Measurements from ENCODE around the gene LRP8. TPM values are rescaled to one million over a fixed set of nuclear protein-coding genes. Genes with fewer than 3 reads are reported as not detected.

LRP8 gene
- total RNA-seq, 2 experiments from 2014 or later, result 51.8 to 56.6 TPM

GRCh38 chr1:53352561-53352960, 24.7 kb upstream of the LRP8 start:
- no peaks in the 10 kb centered on the region for H3K36me3 Mint-ChIP-seq (ENCODE audit: low read depth)
- DNase-seq, result no peak
- CTCF ChIA-PET, result no interaction called here
- POLR2A ChIA-PET, result no interaction called here
- H3K27me3 Mint-ChIP-seq, result peaks cover 16% of the 10 kb centered on the region
- H3K9me3 Mint-ChIP-seq, result peaks cover 4% of the 10 kb centered on the region
- no peak overlapping the region for H3K27ac Mint-ChIP-seq
- H3K4me1 Mint-ChIP-seq, result no peaks in the 10 kb centered on the region
- H3K4me3 Mint-ChIP-seq, result no peak overlapping the region

DNA sequence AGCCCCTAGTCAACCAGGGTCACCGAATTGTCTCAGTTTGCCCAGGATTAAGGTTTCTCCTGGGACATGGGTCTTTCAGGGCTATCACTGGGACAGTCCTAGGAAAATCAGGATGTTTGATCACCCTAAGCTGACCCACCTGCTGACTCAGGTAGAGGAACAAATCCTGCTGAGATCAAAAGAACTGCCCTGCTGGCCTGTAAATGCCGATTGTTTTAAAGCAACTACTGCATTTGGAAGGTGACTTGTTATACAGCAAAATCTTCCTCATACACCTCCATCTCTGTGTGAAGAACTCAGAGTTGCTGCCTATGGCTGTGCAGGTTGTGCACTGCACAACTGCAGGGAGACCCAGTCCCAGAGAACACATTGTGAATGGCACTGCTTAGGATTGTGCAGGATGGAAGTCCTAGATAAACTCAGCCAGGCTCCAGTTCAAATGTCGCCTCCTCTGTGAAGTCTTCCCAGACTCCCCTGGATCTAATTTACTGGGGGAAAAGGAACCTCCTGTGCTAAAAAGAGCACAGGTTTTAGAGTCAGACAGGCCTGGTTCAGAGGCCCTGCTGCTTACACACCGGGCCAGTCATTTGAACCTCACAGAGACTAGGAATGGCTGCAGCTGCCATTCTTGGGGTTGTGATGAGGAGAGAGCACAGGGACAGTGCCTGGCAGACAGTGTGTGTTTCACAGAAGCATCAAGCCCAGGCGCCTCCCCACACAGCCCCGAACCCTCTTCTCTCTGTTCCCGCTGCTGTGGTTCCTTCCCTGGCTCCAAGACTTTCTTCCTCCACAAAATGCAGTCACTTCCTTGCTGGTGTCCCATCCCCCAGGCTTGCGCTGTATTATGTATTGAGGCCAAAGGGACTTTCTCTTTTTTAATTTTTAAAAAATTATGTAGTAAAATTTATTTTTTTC, 23.2 kb upstream of the LRP8 start:
- Mint-ChIP-seq H3K4me1 (no peaks in the 10 kb centered on the region), H3K27me3 (peaks cover 11% of the 10 kb centered on the region), H3K36me3 (ENCODE audit: low read depth) (no peaks in the 10 kb centered on the region), H3K4me3 (no peak overlapping the region), H3K9me3 (no peaks in the 10 kb centered on the region), H3K27ac (no peak overlapping the region)
- DNase-seq, result no peak
- ChIA-PET POLR2A (no interaction called here), CTCF (no interaction called here)

DNA sequence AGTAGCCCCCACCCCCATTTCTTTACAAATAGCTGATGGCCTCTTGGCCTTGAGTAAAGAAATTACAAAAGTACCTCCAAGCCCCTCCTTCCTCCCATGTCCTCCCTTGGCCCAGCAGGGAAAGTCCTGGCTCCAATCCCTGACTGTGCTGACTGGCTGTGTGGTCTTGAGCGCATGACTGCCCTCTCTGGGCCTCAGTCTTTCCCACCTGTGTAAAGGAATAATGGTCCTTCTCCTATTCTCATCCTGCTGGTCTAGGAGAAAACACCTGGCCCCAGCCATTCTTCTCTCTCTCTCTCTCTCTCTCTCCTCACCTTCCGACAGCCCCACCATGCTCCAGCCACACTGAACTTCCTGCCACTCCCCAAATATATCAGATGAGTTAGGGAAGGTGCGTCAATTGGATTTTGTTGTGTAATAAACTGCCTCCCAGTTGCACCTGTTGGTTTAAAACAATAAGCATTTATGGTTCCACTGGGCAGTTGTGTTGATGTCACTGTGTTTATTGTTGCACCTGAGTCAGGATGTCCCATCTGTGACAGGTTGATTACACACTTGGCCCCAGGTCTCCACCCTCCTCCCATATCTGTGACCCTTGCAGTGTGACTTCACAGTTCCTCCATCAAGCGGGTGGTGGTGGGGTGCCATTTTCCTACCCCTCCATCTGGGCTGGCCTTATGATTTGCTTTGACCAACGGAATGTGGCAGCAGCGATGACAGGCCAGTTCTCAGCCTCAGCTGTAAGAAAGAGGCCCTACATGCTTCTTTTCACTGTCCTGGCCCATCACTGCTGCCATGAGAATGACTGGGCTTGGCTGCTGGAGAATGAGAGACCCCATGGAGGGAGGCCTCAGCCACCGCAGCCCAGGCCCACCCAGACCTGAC, 22.3 kb upstream of the LRP8 start:
- Mint-ChIP-seq H3K36me3 (ENCODE audit: low read depth) (no peaks in the 10 kb centered on the region), H3K27me3 (peaks cover 11% of the 10 kb centered on the region)

DNA sequence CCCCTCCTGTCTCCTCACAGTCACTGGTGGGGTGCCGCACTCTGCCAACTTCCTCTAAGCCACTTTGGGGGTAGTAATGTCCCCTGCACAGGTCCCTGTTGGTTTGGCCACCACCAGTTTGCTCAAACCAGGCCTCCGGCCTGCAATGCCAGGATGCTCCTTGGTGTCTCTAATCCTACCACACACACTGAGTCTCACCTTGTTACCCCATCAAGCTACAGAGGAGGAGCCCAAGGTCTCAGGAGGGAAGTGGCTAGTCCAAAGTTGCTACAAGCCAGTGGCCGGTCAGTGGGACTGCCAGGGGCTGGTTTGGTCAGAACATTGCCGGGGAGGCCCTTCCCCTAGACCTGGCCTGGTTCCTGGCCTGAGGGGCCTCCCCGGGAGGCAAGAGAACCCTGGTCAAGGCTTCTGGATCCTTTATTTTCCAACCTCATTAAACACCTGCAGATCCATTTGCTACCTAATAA, 21.5 kb upstream of the LRP8 start:
- no peaks in the 10 kb centered on the region for H3K36me3 Mint-ChIP-seq (ENCODE audit: low read depth)
- H3K4me1 Mint-ChIP-seq, result no peaks in the 10 kb centered on the region
- no peaks in the 10 kb centered on the region for H3K9me3 Mint-ChIP-seq
- CTCF ChIA-PET, result no interaction called here
- no peak overlapping the region for H3K27ac Mint-ChIP-seq
- POLR2A ChIA-PET, result no interaction called here
- no peak overlapping the region for H3K4me3 Mint-ChIP-seq
- H3K27me3 Mint-ChIP-seq, result peaks cover 8% of the 10 kb centered on the region
- DNase-seq, result no peak

More for the DNA sequence above, 22.3 kb upstream of the LRP8 start:
- H3K4me3 Mint-ChIP-seq, result no peak overlapping the region
- no peak for DNase-seq
- no peaks in the 10 kb centered on the region for H3K9me3 Mint-ChIP-seq
- H3K27ac Mint-ChIP-seq, result no peak overlapping the region
- POLR2A ChIA-PET, result no interaction called here
- H3K4me1 Mint-ChIP-seq, result no peaks in the 10 kb centered on the region
- CTCF ChIA-PET, result no interaction called here

- Mint-ChIP-seq H3K4me3 (no peak overlapping the region), H3K4me1 (no peaks in the 10 kb centered on the region), H3K27ac (no peak overlapping the region), H3K9me3 (no peaks in the 10 kb centered on the region), H3K36me3 (ENCODE audit: low read depth) (no peaks in the 10 kb centered on the region), H3K27me3 (peaks cover 8% of the 10 kb centered on the region)
- DNase-seq, result no peak
- ChIA-PET POLR2A (no interaction called here), CTCF (no interaction called here)
These were observed 20.9 kb upstream of the LRP8 start for GRCh38 chr1:53348486-53349368.

DNA sequence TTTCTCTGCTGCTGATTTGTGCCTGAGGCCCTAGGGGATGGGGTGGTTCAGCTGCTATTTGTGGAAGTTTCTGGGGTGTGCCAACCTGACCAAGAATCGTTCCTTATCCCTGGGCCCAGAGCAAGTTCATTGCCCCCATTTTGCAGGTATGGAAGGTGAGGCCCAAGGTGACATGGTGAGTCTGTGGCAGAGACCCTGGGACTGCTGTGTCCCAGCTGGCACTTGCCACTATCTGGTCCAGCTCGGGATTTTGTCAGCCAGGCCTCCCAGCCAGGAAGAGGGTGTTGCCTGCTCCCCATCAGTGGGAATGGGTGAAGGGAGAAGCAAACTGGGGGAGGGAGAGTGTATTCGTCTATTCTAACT, 18.9 kb upstream of the LRP8 start:
- CTCF ChIA-PET, result no interaction called here
- Mint-ChIP-seq H3K9me3 (peaks cover 5% of the 10 kb centered on the region), H3K27ac (no peak overlapping the region), H3K27me3 (peaks cover under 1% of the 10 kb centered on the region), H3K36me3 (ENCODE audit: low read depth) (no peaks in the 10 kb centered on the region), H3K4me3 (no peak overlapping the region), H3K4me1 (no peaks in the 10 kb centered on the region)
- POLR2A ChIA-PET, result no interaction called here
- DNase-seq, result no peak

- peaks cover 5% of the 10 kb centered on the region for H3K9me3 Mint-ChIP-seq
- no peaks in the 10 kb centered on the region for H3K27me3 Mint-ChIP-seq
- CTCF ChIA-PET, result no interaction called here
- POLR2A ChIA-PET, result no interaction called here
- H3K4me1 Mint-ChIP-seq, result no peaks in the 10 kb centered on the region
- peaks cover 1% of the 10 kb centered on the region for H3K36me3 Mint-ChIP-seq (ENCODE audit: low read depth)
- no peak overlapping the region for H3K4me3 Mint-ChIP-seq
- DNase-seq, result no peak
- no peak overlapping the region for H3K27ac Mint-ChIP-seq
These were observed 18.3 kb upstream of the LRP8 start for GRCh38 chr1:53345996-53346813.

GRCh38 chr1:53344921-53345838, 17.3 kb upstream of the LRP8 start:
- no peak overlapping the region for H3K27ac Mint-ChIP-seq
- POLR2A ChIA-PET, result no interaction called here
- no peak for DNase-seq
- H3K9me3 Mint-ChIP-seq, result peaks cover 5% of the 10 kb centered on the region
- H3K4me1 Mint-ChIP-seq, result no peaks in the 10 kb centered on the region
- CTCF ChIA-PET, result no interaction called here
- peaks cover 3% of the 10 kb centered on the region for H3K36me3 Mint-ChIP-seq (ENCODE audit: low read depth)
- H3K27me3 Mint-ChIP-seq, result no peaks in the 10 kb centered on the region
- no peak overlapping the region for H3K4me3 Mint-ChIP-seq

GRCh38 chr1:53343831-53344668, 16.2 kb upstream of the LRP8 start:
- Mint-ChIP-seq H3K27me3 (no peaks in the 10 kb centered on the region), H3K9me3 (peaks cover 5% of the 10 kb centered on the region), H3K4me3 (no peak overlapping the region), H3K36me3 (ENCODE audit: low read depth) (peaks cover 3% of the 10 kb centered on the region), H3K27ac (no peak overlapping the region), H3K4me1 (no peaks in the 10 kb centered on the region)
- CTCF ChIA-PET, result no interaction called here
- POLR2A ChIA-PET, result no interaction called here
- DNase-seq, result no peak

GRCh38 chr1:53342735-53343470, 15.0 kb upstream of the LRP8 start:
- Mint-ChIP-seq H3K4me3 (no peak overlapping the region), H3K27me3 (no peaks in the 10 kb centered on the region), H3K4me1 (no peaks in the 10 kb centered on the region), H3K9me3 (peaks cover 5% of the 10 kb centered on the region), H3K36me3 (ENCODE audit: low read depth) (peaks cover 3% of the 10 kb centered on the region), H3K27ac (no peak overlapping the region)
- ChIA-PET POLR2A (no interaction called here), CTCF (no interaction called here)
- no peak for DNase-seq
